IMR-90 (cell line): ENCODE measurements around the gene ADGRV1. TPM values are rescaled to one million over a fixed set of nuclear protein-coding genes. Genes with fewer than 3 reads are reported as not detected.
"Not testable (repeated sequence)": the region's sequence is repeated elsewhere in the genome, so short reads cannot be mapped to it uniquely, and the experiment has no call there.

Experiments
- ATAC-seq: fragments of 200-7000 bp; cut with Tn5 transposase; 2 replicates; pipeline ENCODE4 v1.9.1; 2020; ENCODE audit warnings: low read depth, mild to moderate bottlenecking, moderate library complexity
- BruUV-seq: library from RNA; stranded (reverse); fragments of 400-500 nt; replicated peaks from 2 replicates; lab custom pipeline; 2021; lab: Mats Ljungman, UMichigan
- CTCF ChIA-PET: fragments of 300-600 bp; formaldehyde crosslinking; extraction: SDS; loops from one replicate; lab custom pipeline; 2021; ENCODE audit warnings: antibody characterized with exemption; lab: Yijun Ruan, JAX
- POLR2A ChIA-PET: fragments of 300-600 bp; sonication (Branson Sonifier 250); formaldehyde crosslinking; loops from one replicate; lab custom pipeline; 2022; ENCODE audit warnings: antibody characterized with exemption; ENCODE audit not compliant: unreplicated experiment; lab: Charles Lee
- DNase-seq: peaks from one replicate; pipeline ENCODE4 v3.0.0; 2013
- H2AFZ ChIP-seq: replicated peaks from 2 replicates; pipeline ENCODE3; 2013; ENCODE audit warnings: low read length, mild to moderate bottlenecking; ENCODE audit not compliant: poor library complexity
- H2AK5ac ChIP-seq: 2 replicates; pipeline ENCODE4 v1.6.1; 2013; ENCODE audit warnings: low read depth, low read length, inconsistent platforms
- H2AK9ac ChIP-seq: replicated peaks from 2 replicates; pipeline ENCODE3; 2013; ENCODE audit warnings: mild to moderate bottlenecking, low read depth, low read length, moderate library complexity; ENCODE audit not compliant: poor library complexity
- H2BK120ac ChIP-seq: 2 replicates; pipeline ENCODE4 v1.6.1; 2013; ENCODE audit warnings: low read depth, low read length, inconsistent platforms
- H2BK15ac ChIP-seq: 3 replicates; pipeline ENCODE4 v1.6.1; 2013; ENCODE audit warnings: low read depth, low read length, inconsistent platforms
- H2BK20ac ChIP-seq: 2 replicates; pipeline ENCODE4 v1.6.1; 2013; ENCODE audit warnings: low read depth, mild to moderate bottlenecking, inconsistent platforms, low read length, moderate library complexity
- H2BK5ac ChIP-seq: 2 replicates; pipeline ENCODE4 v1.6.1; 2013; ENCODE audit warnings: mild to moderate bottlenecking, low read depth, low read length, inconsistent platforms; ENCODE audit not compliant: poor library complexity, severe bottlenecking
- H3K14ac ChIP-seq: replicated peaks from 2 replicates; pipeline ENCODE4 v1.6.1; 2013; ENCODE audit warnings: low read depth, low read length, inconsistent platforms
- H3K18ac ChIP-seq: 2 replicates; pipeline ENCODE4 v1.6.1; 2013; ENCODE audit warnings: low read depth, low read length, control low read depth
- H3K23ac ChIP-seq: 2 replicates; pipeline ENCODE4 v1.6.1; 2013; ENCODE audit warnings: low read depth, low read length, inconsistent platforms
- H3K27ac ChIP-seq: 2 replicates; pipeline ENCODE4 v1.5.1; 2013; ENCODE audit warnings: mild to moderate bottlenecking, control low read depth, low read length; ENCODE audit not compliant: insufficient read depth
- H3K27me3 ChIP-seq: 2 replicates; pipeline ENCODE4 v1.6.1; 2013; ENCODE audit warnings: low read length; ENCODE audit not compliant: control insufficient read depth, insufficient read depth
- H3K36me3 ChIP-seq: 2 replicates; pipeline ENCODE4 v1.6.1; 2013; ENCODE audit warnings: low read length, mixed read lengths; ENCODE audit not compliant: control insufficient read depth, insufficient read depth
- H3K4ac ChIP-seq: 2 replicates; pipeline ENCODE4 v1.6.1; 2013; ENCODE audit warnings: low read depth, low read length, inconsistent platforms
- H3K4me1 ChIP-seq: 2 replicates; pipeline ENCODE4 v1.6.1; 2013; ENCODE audit warnings: low read length, mixed read lengths; ENCODE audit not compliant: control insufficient read depth, insufficient read depth
- H3K4me2 ChIP-seq: 2 replicates; pipeline ENCODE4 v1.6.1; 2013; ENCODE audit warnings: low read depth, mild to moderate bottlenecking, control low read depth, low read length, moderate library complexity
- H3K4me3 ChIP-seq: 2 replicates; pipeline ENCODE4 v1.5.1; 2013; ENCODE audit warnings: low read depth, mild to moderate bottlenecking, control low read depth, low read length, moderate library complexity; ENCODE audit not compliant: insufficient read depth
- H3K56ac ChIP-seq: 2 replicates; pipeline ENCODE4 v1.6.1; 2013; ENCODE audit warnings: low read length, inconsistent platforms; ENCODE audit not compliant: insufficient read depth; ENCODE audit errors: extremely low read depth
- H3K79me1 ChIP-seq, 2 experiments: 2 replicates each; pipeline ENCODE4 v1.6.1; 2013; ENCODE audit warnings: low read length in 2 of 2, inconsistent platforms in 1 of 2, low read depth in 1 of 2
- H3K9ac ChIP-seq: 2 replicates; pipeline ENCODE4 v1.6.1; 2013; ENCODE audit warnings: low read depth, low read length, control low read depth
- H3K9me1 ChIP-seq: 2 replicates; pipeline ENCODE4 v1.6.1; 2013; ENCODE audit warnings: low read length, inconsistent platforms; ENCODE audit not compliant: insufficient read depth
- H3K9me3 ChIP-seq: 2 replicates; pipeline ENCODE4 v1.6.1; 2013; ENCODE audit warnings: low read length; ENCODE audit not compliant: control insufficient read depth, insufficient read depth
- H4K20me1 ChIP-seq: 2 replicates; pipeline ENCODE4 v1.6.1; 2013; ENCODE audit warnings: low read length, inconsistent platforms; ENCODE audit not compliant: insufficient read depth
- H4K5ac ChIP-seq: 2 replicates; pipeline ENCODE4 v1.6.1; 2013; ENCODE audit warnings: mild to moderate bottlenecking, low read depth, low read length, control low read depth
- H4K8ac ChIP-seq, 2 experiments: 2 replicates each; pipeline ENCODE4 v1.6.1; 2013; ENCODE audit warnings: low read depth in 2 of 2, low read length in 2 of 2, control low read depth in 1 of 2, inconsistent platforms in 1 of 2
- H4K91ac ChIP-seq: 2 replicates; pipeline ENCODE4 v1.6.1; 2013; ENCODE audit warnings: low read depth, low read length, inconsistent platforms; ENCODE audit not compliant: insufficient read depth
- WGBS, 2 experiments: methylation state at CpG; one replicate each; pipeline versions ENCODE4 v1.1.5 to v1.1.7; 2013; ENCODE audit warnings: missing lambda C conversion rate in 2 of 2; ENCODE audit not compliant: insufficient read length in 1 of 2; ENCODE audit errors: extremely low coverage in 2 of 2; 5-methylcytosine and 5-hydroxymethylcytosine counted together
- dilution Hi-C: fragments of 300-500 bp; cut with HindIII; formaldehyde crosslinking; loops from one replicate; pipeline ENCODE4 v1.14.3; 2018; ENCODE audit warnings: low sequenced_read_pairs; ENCODE audit not compliant: unreplicated experiment
- in situ Hi-C: fragments of 300-500 bp; cut with MboI; formaldehyde crosslinking; loops from 3 replicates; pipeline ENCODE4 v1.14.3; 2019; ENCODE audit warnings: low sequenced_read_pairs, inconsistent platforms, mixed read lengths
- intact Hi-C: fragments of 100-400 bp; cut with micrococcal nuclease; formaldehyde crosslinking; loops from 2 replicates; pipeline ENCODE4 v1.10.0; 2022
- polyA plus RNA-seq, 3 experiments: library from polyadenylated mRNA; depleted of rRNA; stranded (reverse); fragments of >200 nt; gene quantifications; 2 replicates each; pipeline ENCODE4 v1.2.3, GENCODE V29; 2012; ENCODE audit warnings: low replicate concordance in 1 of 3
- total RNA-seq: library from RNA; depleted of rRNA; stranded (reverse); fragments of >200 nt; gene quantifications from 2 replicates; pipeline ENCODE4 v1.2.3, GENCODE V29; 2012

ADGRV1 gene
- total and polyA plus RNA-seq, 2 of the 4 experiments (the other 2 are of a cell fraction), result under 0.01 TPM; not detected in 1

DNA sequence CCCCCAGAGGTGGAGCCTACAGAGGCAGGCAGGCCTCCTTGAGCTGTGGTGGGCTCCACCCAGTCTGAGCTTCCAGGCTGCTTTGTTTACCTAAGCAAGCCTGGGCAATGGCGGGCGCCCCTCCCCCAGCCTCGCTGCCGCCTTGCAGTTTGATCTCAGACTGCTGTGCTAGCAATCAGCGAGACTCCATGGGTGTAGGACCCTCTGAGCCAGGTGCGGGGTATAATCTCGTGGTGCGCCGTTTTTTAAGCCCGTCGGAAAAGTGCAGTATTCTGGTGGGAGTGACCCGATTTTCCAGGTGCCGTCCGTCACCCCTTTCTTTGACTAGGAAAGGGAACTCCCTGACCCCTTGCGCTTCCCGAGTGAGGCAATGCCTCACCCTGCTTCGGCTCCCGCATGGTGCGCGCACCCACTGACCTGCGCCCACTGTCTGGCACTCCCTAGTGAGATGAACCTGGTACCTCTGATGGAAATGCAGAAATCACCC, 109.5 kb downstream of the ADGRV1 start:
- H3K4me3 ChIP-seq, H4K8ac ChIP-seq, BruUV-seq, POLR2A ChIA-PET, CTCF ChIA-PET, H3K36me3 ChIP-seq, H4K20me1 ChIP-seq, ATAC-seq, H3K9me3 ChIP-seq, DNase-seq, H3K9me1 ChIP-seq, H3K4ac ChIP-seq, H3K27me3 ChIP-seq, H2BK20ac ChIP-seq, dilution Hi-C loops, H2AK5ac ChIP-seq, H3K4me2 ChIP-seq, in situ Hi-C loops, H2BK120ac ChIP-seq, H2BK5ac ChIP-seq, intact Hi-C loops, H3K14ac ChIP-seq, H3K56ac ChIP-seq, H3K4me1 ChIP-seq, H4K91ac ChIP-seq, H2AFZ ChIP-seq, H3K18ac ChIP-seq, H3K9ac ChIP-seq, H2BK15ac ChIP-seq, H3K23ac ChIP-seq, H2AK9ac ChIP-seq, H3K27ac ChIP-seq, H4K5ac ChIP-seq, H3K79me1 ChIP-seq: not testable (repeated sequence)
- no CpG with 5 or more reads among the region's 21 CpGs for WGBS, 2 experiments
